Breast epithelium (tissue), 4 donors: ENCODE results near the gene LSM3. TPM values are rescaled to one million over a fixed set of nuclear protein-coding genes. Genes with fewer than 3 reads are reported as not detected.
"Not testable (repeated sequence)": the region's sequence is repeated elsewhere in the genome, so short reads cannot be mapped to it uniquely, and the experiment has no call there.

ENCODE experiments used
- DNase-seq, 2 donors: peaks; one replicate each; pipeline ENCODE4 v3.0.0-alpha.2; 2019; ENCODE audit warnings: low spot score in 2 of 2
- H3K27ac ChIP-seq, 2 donors: fragments of 200-600 bp; sonication (generic) in 1 of 2; one replicate each; pipeline ENCODE4 v1.5.1; 2016 to 2019; ENCODE audit warnings: mild to moderate bottlenecking in 1 of 2
- H3K27me3 ChIP-seq, 2 donors: fragments of 200-600 bp; sonication (generic) in 1 of 2; one replicate each; pipeline versions ENCODE4 v1.5.1 to v1.6.0; 2017 to 2019; ENCODE audit warnings: control low read depth in 1 of 2, mild to moderate bottlenecking in 1 of 2
- H3K36me3 ChIP-seq: fragments of 200-600 bp; one replicate; pipeline ENCODE4 v1.5.1; 2019
- H3K4me1 ChIP-seq, 2 donors: fragments of 200-600 bp; sonication (generic); one replicate each; pipeline ENCODE4 v1.5.1; 2016 to 2019; ENCODE audit warnings: control low read depth in 1 of 2
- H3K4me3 ChIP-seq, 3 donors: fragments of 200-600 bp; sonication (generic); 1 replicate in 2 of 3; 2 replicates in 1 of 3; pipeline ENCODE4 v1.5.1; 2016 to 2019; ENCODE audit warnings: mild to moderate bottlenecking in 3 of 3, moderate library complexity in 2 of 3
- H3K9me3 ChIP-seq, 2 donors: fragments of 200-600 bp; sonication (generic) in 1 of 2; one replicate each; pipeline ENCODE4 v1.5.1; 2016 to 2019; ENCODE audit warnings: control low read depth in 1 of 2
- CTCF ChIP-seq, 3 donors: fragments of 450-650 bp; IDR thresholded peaks; one replicate each; pipeline ENCODE4 v1.5.1; 2016 to 2017; ENCODE audit warnings: antibody characterized with exemption in 3 of 3, mild to moderate bottlenecking in 3 of 3, moderate library complexity in 3 of 3
- POLR2A ChIP-seq: fragments of 450-650 bp; IDR thresholded peaks from one replicate; pipeline ENCODE4 v1.6.1; 2016; ENCODE audit warnings: antibody characterized with exemption, mild to moderate bottlenecking, moderate library complexity
- POLR2AphosphoS5 ChIP-seq, 3 donors: sonication (generic); formaldehyde crosslinking; IDR thresholded peaks; one replicate each; pipeline ENCODE4 v1.6.1; 2017; ENCODE audit warnings: antibody characterized with exemption in 3 of 3
- intact Hi-C: fragments of 100-400 bp; cut with DNase I; formaldehyde crosslinking; loops from one replicate; pipeline ENCODE4 v1.15.1; 2023; ENCODE audit warnings: low total_unique reads
- total RNA-seq, 3 donors: library from RNA; depleted of rRNA; stranded (reverse); fragments of >200 nt; gene quantifications; one replicate each; pipeline ENCODE4 v1.1.0, GENCODE V29; 2016

LSM3 gene
- total RNA-seq, 3 donors from 2014 or later = 10.5 to 11.5 (median 11.5) TPM

- TF ChIP-seq CTCF (IDR thresholded peaks at IDR 0.05) = no peak
- TF ChIP-seq POLR2A = no peak
- no peak for TF ChIP-seq POLR2AphosphoS5 (IDR thresholded peaks at IDR 0.05)
Observed at GRCh38 chr3:14227856-14228255, 49.2 kb downstream of the LSM3 start.

GRCh38 chr3:14228681-14229470, 50.3 kb downstream of the LSM3 start:
- Histone ChIP-seq H3K27ac (peak overlapping the region in 1 of 2 donors; percentile 34), H3K4me3 (no peak overlapping the region), H3K9me3 (peaks cover 0 to 3% of the 10 kb centered on the region in 2 donors), H3K36me3 (no peaks in the 10 kb centered on the region), H3K27me3 (no peaks in the 10 kb centered on the region), H3K4me1 (no peaks in the 10 kb centered on the region)
- TF ChIP-seq POLR2A (no peak), CTCF (IDR thresholded peaks at IDR 0.05) (no peak)
- intact Hi-C loops = no loop called here
- no peak for DNase-seq

More at GRCh38 chr3:14227856-14228255, 49.2 kb downstream of the LSM3 start:
- intact Hi-C loops = no loop called here
- DNase-seq = no peak
- Histone ChIP-seq H3K36me3 (no peaks in the 10 kb centered on the region), H3K4me1 (no peaks in the 10 kb centered on the region), H3K4me3 (no peak overlapping the region), H3K27ac (no peak overlapping the region), H3K9me3 (no peaks in the 10 kb centered on the region), H3K27me3 (no peaks in the 10 kb centered on the region)

GRCh38 chr3:14229695-14230094, 51.1 kb downstream of the LSM3 start:
- H3K27ac ChIP-seq = peak overlapping the region in 1 of 2 donors; percentile 34
- H3K27me3 ChIP-seq, H3K9me3 ChIP-seq, H3K36me3 ChIP-seq, H3K4me3 ChIP-seq, intact Hi-C loops, H3K4me1 ChIP-seq, DNase-seq: not testable (repeated sequence)

GRCh38 chr3:14230729-14231128, 52.1 kb downstream of the LSM3 start:
- no peak for DNase-seq
- Histone ChIP-seq H3K4me1 (no peaks in the 10 kb centered on the region), H3K27me3 (no peaks in the 10 kb centered on the region), H3K36me3 (no peaks in the 10 kb centered on the region), H3K27ac (no peak overlapping the region), H3K9me3 (peaks cover 0 to 7% of the 10 kb centered on the region in 2 donors), H3K4me3 (no peak overlapping the region)
- intact Hi-C loops = no loop called here
- TF ChIP-seq CTCF (IDR thresholded peaks at IDR 0.05) (no peak), POLR2A (no peak), POLR2AphosphoS5 (IDR thresholded peaks at IDR 0.05) (no peak)

DNA sequence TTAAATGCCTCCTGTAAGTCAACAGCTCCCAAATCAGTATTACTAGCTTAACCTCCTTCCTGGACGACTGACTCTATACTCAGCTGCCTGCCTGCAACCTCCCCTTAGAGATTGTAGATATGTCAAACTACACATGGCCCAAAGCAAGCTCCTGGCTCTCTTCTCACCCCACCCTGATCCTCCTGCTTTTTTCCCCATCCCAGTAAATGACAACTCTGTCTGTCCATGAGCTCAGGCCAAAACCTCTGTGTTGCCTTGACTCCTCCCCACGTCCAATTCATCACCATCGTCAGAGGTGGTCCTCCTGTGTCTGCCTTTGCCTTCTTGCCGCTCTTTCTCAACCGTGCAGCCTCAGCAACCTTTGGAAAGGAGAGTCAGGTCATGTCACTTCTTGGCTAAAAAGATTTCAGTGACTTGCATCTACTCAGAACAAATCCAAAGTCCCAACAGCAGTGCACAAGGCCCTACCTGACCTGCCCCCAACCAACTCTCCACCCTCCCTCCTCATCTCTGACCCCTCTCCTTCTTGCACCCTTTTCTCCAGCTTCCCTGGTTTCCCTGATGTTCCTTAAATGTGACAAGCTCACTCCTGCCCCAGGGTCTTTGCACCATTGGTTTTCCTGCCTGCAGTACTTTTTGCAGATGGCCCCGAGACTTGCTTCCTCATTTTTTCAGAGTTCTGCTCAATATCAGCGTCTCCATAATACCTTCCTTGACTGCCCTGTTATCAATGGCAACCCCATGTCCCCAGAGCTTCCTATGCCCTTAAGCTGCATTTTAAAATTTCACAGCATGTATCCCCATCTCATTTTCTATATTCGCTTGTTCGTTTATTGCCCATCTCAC, 52.8 kb downstream of the LSM3 start:
- Histone ChIP-seq H3K4me1 (no peaks in the 10 kb centered on the region), H3K9me3 (peaks cover 0 to 7% of the 10 kb centered on the region in 2 donors), H3K27ac (no peak overlapping the region), H3K4me3 (no peak overlapping the region), H3K36me3 (no peaks in the 10 kb centered on the region), H3K27me3 (no peaks in the 10 kb centered on the region)
- no peak for DNase-seq
- TF ChIP-seq CTCF (IDR thresholded peaks at IDR 0.05) (no peak), POLR2AphosphoS5 (IDR thresholded peaks at IDR 0.05) (no peak), POLR2A (no peak)
- intact Hi-C loops = no loop called here
